Measurements from ENCODE around the gene MPIG6B. TPM values are rescaled to one million over a fixed set of nuclear protein-coding genes. Genes with fewer than 3 reads are reported as not detected.
A peak's percentile ranks its signal among the peaks of the same experiment; 100 is the strongest.
"Not testable (repeated sequence)": the region's sequence is repeated elsewhere in the genome, so short reads cannot be mapped to it uniquely, and the experiment has no call there.

Gene MPIG6B
- total RNA-seq, 1 donor from 2014 or later: not detected

DNA sequence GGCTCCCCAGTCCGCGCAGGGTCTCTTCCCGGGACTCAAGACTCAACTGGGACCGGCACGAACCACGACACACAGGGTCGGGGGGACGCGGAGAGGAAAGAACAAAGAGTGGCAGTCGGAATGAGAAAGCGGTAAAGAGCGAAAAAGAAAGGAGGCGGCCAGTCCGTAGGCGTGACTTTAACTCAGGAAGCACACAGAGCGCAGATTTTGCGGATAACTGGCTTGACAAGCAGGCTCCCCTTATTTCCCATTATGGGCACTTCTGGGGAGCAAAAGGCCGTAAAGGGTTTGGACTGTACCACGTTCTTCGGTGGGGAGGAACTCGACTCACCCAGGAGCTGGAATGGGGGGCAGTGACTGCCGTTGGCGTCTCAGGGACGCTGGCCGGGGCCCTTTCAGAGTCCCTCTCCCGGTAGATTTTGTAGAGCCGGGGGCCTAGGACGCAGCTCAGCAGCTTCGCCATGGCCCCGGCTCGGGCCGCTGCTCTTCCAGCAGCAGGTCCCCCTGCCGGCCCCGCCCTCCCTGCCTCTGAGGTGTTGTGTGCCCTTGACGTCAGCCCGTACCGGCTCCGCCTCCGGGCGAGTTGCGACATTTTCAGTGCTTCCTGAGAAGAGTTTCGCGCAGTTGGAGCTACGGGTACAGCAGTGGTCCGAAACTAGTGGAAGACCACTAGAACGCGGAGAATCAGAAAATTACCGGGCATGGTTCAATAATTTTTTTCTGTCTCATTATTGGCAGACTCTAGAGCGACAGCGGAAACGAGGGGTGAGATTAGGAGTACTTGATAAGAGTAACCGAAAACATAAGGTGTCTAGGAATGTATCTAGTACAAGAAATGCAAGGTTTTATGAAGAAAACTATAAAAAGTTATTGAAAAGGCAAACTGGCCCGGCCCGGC, 20.1 kb upstream of the MPIG6B start, which contains the start of gene ABHD16A:
TSS of gene ABHD16A (minus strand) at position 506 of the 898 bp plus-strand sequence. CDS start at position 463, 43 bp downstream.
- ChIA-PET CTCF (interaction anchor here (1.0 to 1.5 kb wide), 3 partner anchors 26 to 184 kb away, joined by 3 to 5 read pairs (median 3); partner anchors contain the start of gene BAG6), POLR2A (interaction anchor here (0.5 to 4.1 kb wide), 49 partner anchors 8 to 1586 kb away, joined by 3 to 32 read pairs (median 5); partner anchors contain the start of genes BAG6, C6orf47, CLIC1 and CSNK2B)
- TF ChIP-seq, protein P1, sequence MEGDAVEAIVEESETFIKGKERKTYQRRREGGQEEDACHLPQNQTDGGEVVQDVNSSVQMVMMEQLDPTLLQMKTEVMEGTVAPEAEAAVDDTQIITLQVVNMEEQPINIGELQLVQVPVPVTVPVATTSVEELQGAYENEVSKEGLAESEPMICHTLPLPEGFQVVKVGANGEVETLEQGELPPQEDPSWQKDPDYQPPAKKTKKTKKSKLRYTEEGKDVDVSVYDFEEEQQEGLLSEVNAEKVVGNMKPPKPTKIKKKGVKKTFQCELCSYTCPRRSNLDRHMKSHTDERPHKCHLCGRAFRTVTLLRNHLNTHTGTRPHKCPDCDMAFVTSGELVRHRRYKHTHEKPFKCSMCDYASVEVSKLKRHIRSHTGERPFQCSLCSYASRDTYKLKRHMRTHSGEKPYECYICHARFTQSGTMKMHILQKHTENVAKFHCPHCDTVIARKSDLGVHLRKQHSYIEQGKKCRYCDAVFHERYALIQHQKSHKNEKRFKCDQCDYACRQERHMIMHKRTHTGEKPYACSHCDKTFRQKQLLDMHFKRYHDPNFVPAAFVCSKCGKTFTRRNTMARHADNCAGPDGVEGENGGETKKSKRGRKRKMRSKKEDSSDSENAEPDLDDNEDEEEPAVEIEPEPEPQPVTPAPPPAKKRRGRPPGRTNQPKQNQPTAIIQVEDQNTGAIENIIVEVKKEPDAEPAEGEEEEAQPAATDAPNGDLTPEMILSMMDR (IDR thresholded peaks at IDR 0.05): no peak
- peaks cover 32% of the 10 kb centered on the region for H3K36me3 Mint-ChIP-seq (ENCODE audit: low read depth)
- intact Hi-C loops (cut with micrococcal nuclease): loop anchor here (1.0 to 2.0 kb wide), 9 partner anchors 22 to 156 kb away; partner anchors contain the start of genes BAG6, HSPA1B, LY6G5C and NFKBIL1
- H3K9me3 Mint-ChIP-seq: no peaks in the 10 kb centered on the region
- no peaks in the 10 kb centered on the region for H3K27me3 Mint-ChIP-seq
- peak within 1 kb of the TSS; percentile 99 for H3K4me3 Mint-ChIP-seq
- ATAC-seq (ENCODE audit: low read depth) (peak; percentile 93), DNase-seq (peak; percentile 94)
- H3K4me1 Mint-ChIP-seq: peaks cover 28% of the 10 kb centered on the region
- H3K27ac Mint-ChIP-seq: peak within 1 kb of the TSS; percentile 89

DNA sequence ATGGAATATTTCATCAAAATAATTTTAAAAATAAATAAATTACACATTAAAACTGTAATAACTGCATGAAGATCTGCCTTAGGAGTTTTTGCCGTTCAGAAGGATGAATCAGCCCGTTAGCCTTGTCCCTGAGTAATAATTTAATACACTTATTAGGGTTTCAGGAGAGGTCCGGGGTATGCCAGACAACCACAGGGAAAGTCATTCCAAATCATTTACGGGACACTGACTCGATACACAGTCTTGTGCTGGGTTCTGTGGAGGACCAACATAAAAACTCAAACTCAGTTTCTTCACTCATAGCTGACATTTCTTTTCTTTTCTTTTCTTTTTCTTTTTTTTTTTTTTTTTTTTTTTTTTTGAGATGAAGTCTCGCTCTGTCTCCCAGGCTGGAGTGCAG, 17.2 kb upstream of the MPIG6B start:
- POLR2A ChIA-PET: interaction anchor here (0.6 kb wide), 1 partner anchor 84 kb away, joined by 5 read pairs; no protein-coding TSS in a partner anchor
- CTCF ChIA-PET: no interaction called here
- H3K27ac Mint-ChIP-seq: no peak overlapping the region
- H3K4me1 Mint-ChIP-seq: peaks cover 30% of the 10 kb centered on the region
- H3K4me3 Mint-ChIP-seq: no peak overlapping the region
- ATAC-seq (ENCODE audit: low read depth) (no peak), DNase-seq (no peak)
- H3K9me3 Mint-ChIP-seq: no peaks in the 10 kb centered on the region
- no peaks in the 10 kb centered on the region for H3K27me3 Mint-ChIP-seq
- TF ChIP-seq, protein P1 (IDR thresholded peaks at IDR 0.05): no peak
- H3K36me3 Mint-ChIP-seq (ENCODE audit: low read depth): peaks cover 16% of the 10 kb centered on the region
- intact Hi-C loops (cut with micrococcal nuclease): no loop called here

DNA sequence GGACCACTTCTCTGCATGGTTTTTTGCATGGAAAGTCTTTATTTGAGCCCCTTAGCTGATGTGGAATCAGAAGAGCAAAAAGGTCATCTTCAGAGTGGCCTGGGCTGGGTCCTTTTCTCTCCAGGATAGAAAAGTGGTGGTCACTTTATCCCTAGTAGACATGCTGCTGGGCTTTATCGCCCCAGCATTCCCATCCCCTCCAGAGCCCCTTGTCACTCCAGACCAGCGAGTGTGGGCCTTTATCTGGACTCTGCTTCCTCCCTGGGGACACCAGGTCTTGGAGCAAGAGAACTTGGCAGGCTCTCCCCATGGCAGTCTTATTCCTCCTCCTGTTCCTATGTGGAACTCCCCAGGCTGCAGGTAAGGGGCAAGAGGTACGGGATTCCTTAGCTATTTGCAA, 16.6 kb upstream of the MPIG6B start, which contains the start of gene LY6G6F:
TSS of gene LY6G6F (plus strand) at position 268 of the 400 bp plus-strand sequence. CDS start at position 309, 41 bp downstream.
- DNase-seq (no peak), ATAC-seq (ENCODE audit: low read depth) (no peak)
- peaks cover 10% of the 10 kb centered on the region for H3K36me3 Mint-ChIP-seq (ENCODE audit: low read depth)
- no peak within 1 kb of the TSS for H3K27ac Mint-ChIP-seq
- no peaks in the 10 kb centered on the region for H3K27me3 Mint-ChIP-seq
- H3K9me3 Mint-ChIP-seq: no peaks in the 10 kb centered on the region
- intact Hi-C loops (cut with micrococcal nuclease): no loop called here
- H3K4me1 Mint-ChIP-seq: peaks cover 28% of the 10 kb centered on the region
- no peak within 1 kb of the TSS for H3K4me3 Mint-ChIP-seq
- TF ChIP-seq, protein P1 (IDR thresholded peaks at IDR 0.05): no peak
- CTCF ChIA-PET: no interaction called here
- POLR2A ChIA-PET: interaction anchor here (0.6 to 0.7 kb wide), 2 partner anchors 10 to 68 kb away, joined by 3 to 5 read pairs; no protein-coding TSS in a partner anchor

DNA sequence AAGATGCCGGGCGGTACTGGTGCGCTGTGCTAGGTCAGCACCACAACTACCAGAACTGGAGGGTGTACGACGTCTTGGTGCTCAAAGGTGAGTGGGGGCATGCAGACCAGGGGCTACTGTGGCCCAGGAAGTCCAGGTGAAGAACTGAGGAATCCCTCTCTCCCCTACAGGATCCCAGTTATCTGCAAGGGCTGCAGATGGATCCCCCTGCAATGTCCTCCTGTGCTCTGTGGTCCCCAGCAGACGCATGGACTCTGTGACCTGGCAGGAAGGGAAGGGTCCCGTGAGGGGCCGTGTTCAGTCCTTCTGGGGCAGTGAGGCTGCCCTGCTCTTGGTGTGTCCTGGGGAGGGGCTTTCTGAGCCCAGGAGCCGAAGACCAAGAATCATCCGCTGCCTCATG, 15.5 kb upstream of the MPIG6B start:
- DNase-seq (no peak), ATAC-seq (ENCODE audit: low read depth) (no peak)
- Mint-ChIP-seq H3K27ac (no peak overlapping the region), H3K36me3 (ENCODE audit: low read depth) (peaks cover 4% of the 10 kb centered on the region), H3K4me1 (peaks cover 19% of the 10 kb centered on the region), H3K27me3 (no peaks in the 10 kb centered on the region), H3K4me3 (no peak overlapping the region), H3K9me3 (no peaks in the 10 kb centered on the region)
- intact Hi-C loops (cut with micrococcal nuclease): no loop called here
- POLR2A ChIA-PET: no interaction called here
- CTCF ChIA-PET: no interaction called here
- TF ChIP-seq, protein P1 (IDR thresholded peaks at IDR 0.05): no peak

DNA sequence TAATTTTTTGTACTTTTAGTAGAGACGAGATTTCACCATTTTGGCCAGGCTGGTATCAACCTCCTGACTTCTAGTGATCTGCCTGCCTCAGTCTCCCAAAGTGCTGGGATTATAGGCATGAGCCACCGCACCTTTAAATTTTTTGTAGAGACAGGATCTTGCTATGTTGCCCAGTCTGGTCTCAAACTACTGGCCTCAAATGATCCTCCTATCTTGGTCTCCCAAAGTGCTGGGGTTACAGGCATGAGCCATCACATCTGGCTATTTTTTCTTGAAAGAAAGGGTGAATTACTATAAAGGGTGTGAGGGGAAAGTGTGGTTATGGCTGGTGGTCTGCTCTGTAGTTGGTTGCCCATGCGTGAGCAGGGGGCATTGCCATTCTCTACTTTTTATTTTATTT, 14.9 kb upstream of the MPIG6B start:
- DNase-seq: no peak
- H3K9me3 Mint-ChIP-seq: no peaks in the 10 kb centered on the region
- POLR2A ChIA-PET: interaction anchor here (0.9 to 1.1 kb wide), 2 partner anchors 19 to 27 kb away, joined by 3 to 4 read pairs; no protein-coding TSS in a partner anchor
- no peaks in the 10 kb centered on the region for H3K27me3 Mint-ChIP-seq
- peaks cover 17% of the 10 kb centered on the region for H3K4me1 Mint-ChIP-seq
- intact Hi-C loops (cut with micrococcal nuclease): no loop called here
- no peak overlapping the region for H3K4me3 Mint-ChIP-seq
- CTCF ChIA-PET: no interaction called here
- no peak overlapping the region for H3K27ac Mint-ChIP-seq
- peaks cover 1% of the 10 kb centered on the region for H3K36me3 Mint-ChIP-seq (ENCODE audit: low read depth)
- TF ChIP-seq, protein P1 (IDR thresholded peaks at IDR 0.05): no peak
- no peak for ATAC-seq (ENCODE audit: low read depth)

DNA sequence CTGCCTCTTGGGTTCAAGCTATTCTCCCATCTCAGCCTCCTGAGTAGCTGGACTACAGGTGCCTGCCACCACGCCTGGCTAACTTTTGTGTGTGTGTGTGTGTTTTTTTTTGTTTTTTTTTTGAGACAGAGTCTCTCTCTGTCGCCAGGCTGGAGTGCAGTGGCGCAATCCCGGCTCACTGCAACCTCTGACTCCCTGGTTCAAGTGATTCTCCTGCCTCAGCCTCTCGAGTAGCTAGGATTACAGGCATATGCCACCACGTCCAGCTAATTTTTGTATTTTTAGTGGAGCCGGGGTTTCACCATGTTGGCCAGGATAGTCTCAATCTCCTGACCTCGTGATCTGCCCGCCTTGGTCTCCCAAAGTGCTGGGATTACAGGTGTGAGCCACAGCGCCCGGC, 14.0 kb upstream of the MPIG6B start:
- H3K4me3 Mint-ChIP-seq; ATAC-seq (ENCODE audit: low read depth); intact Hi-C loops (cut with micrococcal nuclease); H3K36me3 Mint-ChIP-seq (ENCODE audit: low read depth); H3K27me3 Mint-ChIP-seq; CTCF ChIA-PET; H3K9me3 Mint-ChIP-seq; H3K27ac Mint-ChIP-seq; DNase-seq: not testable (repeated sequence)
- H3K4me1 Mint-ChIP-seq: peaks cover 12% of the 10 kb centered on the region
- POLR2A ChIA-PET: interaction anchor here (0.9 to 1.1 kb wide), 2 partner anchors 18 to 26 kb away, joined by 3 to 4 read pairs; no protein-coding TSS in a partner anchor

All from activated B cell treated with CpG ODN at 0.5 μM for 24 hours (primary cell).